Measurements from ENCODE around the gene FNDC7.
A peak's percentile ranks its signal among the peaks of the same experiment; 100 is the strongest.
"Not testable (repeated sequence)": the region's sequence is repeated elsewhere in the genome, so short reads cannot be mapped to it uniquely, and the experiment has no call there.

FNDC7 gene

GRCh38 chr1:108712606-108713150 lies at the start of gene FNDC7:
Gene FNDC7, plus strand, starts transcription at chr1:108712908. Its CDS starts 26 bp downstream, at chr1:108712934.
- no peak for DNase-seq

GRCh38 chr1:108663074-108663473 lies 49.6 kb upstream of the FNDC7 start:
- no peak for DNase-seq

- DNase-seq, result no peak
Measured at GRCh38 chr1:108664481-108664880, 48.2 kb upstream of the FNDC7 start.

- DNase-seq, result no peak
Measured at GRCh38 chr1:108665067-108665466, 47.6 kb upstream of the FNDC7 start.

- DNase-seq, result no peak
Measured at GRCh38 chr1:108665771-108666170, 46.9 kb upstream of the FNDC7 start.

GRCh38 chr1:108667422-108667821 lies 45.3 kb upstream of the FNDC7 start:
- not testable (repeated sequence) for DNase-seq

GRCh38 chr1:108668777-108669176 lies 43.9 kb upstream of the FNDC7 start:
- no peak for DNase-seq

GRCh38 chr1:108669679-108670078 lies 43.0 kb upstream of the FNDC7 start:
- no peak for DNase-seq

GRCh38 chr1:108670131-108670773 lies 42.5 kb upstream of the FNDC7 start:
- DNase-seq, result no peak

- DNase-seq, result no peak
Measured at GRCh38 chr1:108671143-108671542, 41.6 kb upstream of the FNDC7 start.

- no peak for DNase-seq
Measured at GRCh38 chr1:108678706-108679105, 34.0 kb upstream of the FNDC7 start.

GRCh38 chr1:108679586-108680213 lies 33.0 kb upstream of the FNDC7 start:
- no peak for DNase-seq

- not testable (repeated sequence) for DNase-seq
Measured at GRCh38 chr1:108681701-108682100, 31.0 kb upstream of the FNDC7 start.

- no peak for DNase-seq
Measured at GRCh38 chr1:108685529-108685928, 27.2 kb upstream of the FNDC7 start.

- DNase-seq, result no peak
Measured at GRCh38 chr1:108686614-108687313, 25.9 kb upstream of the FNDC7 start.

- no peak for DNase-seq
Measured at GRCh38 chr1:108691128-108691941, 21.4 kb upstream of the FNDC7 start.

GRCh38 chr1:108691942-108692723 lies 20.6 kb upstream of the FNDC7 start, which contains the start of gene PRPF38B:
Gene PRPF38B, plus strand, starts transcription at chr1:108692310. Its CDS starts 282 bp downstream, at chr1:108692592.
- peak; percentile 46 for DNase-seq

GRCh38 chr1:108692724-108693655 lies 19.7 kb upstream of the FNDC7 start:
- DNase-seq, result no peak

GRCh38 chr1:108695535-108695934 lies 17.2 kb upstream of the FNDC7 start:
- no peak for DNase-seq

All from SIG-M5 (cell line).